ENCODE measurements around the gene FCMR.

Gene FCMR

GRCh38 chr1:206918076-206918475 lies 3.7 kb downstream of the FCMR start:
- TF ChIP-seq CTCF (IDR thresholded peaks at IDR 0.05; ENCODE audit: borderline replicate concordance, control extremely low read depth, extremely low read depth, insufficient read depth, missing control alignments): no peak
- in situ Hi-C loops (cut with MboI; ENCODE audit: low sequenced_read_pairs, unreplicated experiment): no loop called here
- no peak for DNase-seq (ENCODE audit: low spot score)

- TF ChIP-seq CTCF (IDR thresholded peaks at IDR 0.05; ENCODE audit: borderline replicate concordance, control extremely low read depth, extremely low read depth, insufficient read depth, missing control alignments): no peak
- no peak for DNase-seq (ENCODE audit: low spot score)
- in situ Hi-C loops (cut with MboI; ENCODE audit: low sequenced_read_pairs, unreplicated experiment): no loop called here
Measured at GRCh38 chr1:206916000-206916709, 5.6 kb downstream of the FCMR start.

- no peak for TF ChIP-seq CTCF (IDR thresholded peaks at IDR 0.05; ENCODE audit: borderline replicate concordance, control extremely low read depth, extremely low read depth, insufficient read depth, missing control alignments)
- DNase-seq (ENCODE audit: low spot score): no peak
- in situ Hi-C loops (cut with MboI; ENCODE audit: low sequenced_read_pairs, unreplicated experiment): no loop called here
Measured at GRCh38 chr1:206915030-206915735, 6.6 kb downstream of the FCMR start.

GRCh38 chr1:206913766-206914537 lies 7.8 kb downstream of the FCMR start:
- no peak for DNase-seq (ENCODE audit: low spot score)
- TF ChIP-seq CTCF (IDR thresholded peaks at IDR 0.05; ENCODE audit: borderline replicate concordance, control extremely low read depth, extremely low read depth, insufficient read depth, missing control alignments): no peak
- in situ Hi-C loops (cut with MboI; ENCODE audit: low sequenced_read_pairs, unreplicated experiment): loop anchor here (5.0 kb wide), 1 partner anchor 177 kb away; no protein-coding TSS in a partner anchor

GRCh38 chr1:206912445-206913095 lies 9.2 kb downstream of the FCMR start:
- TF ChIP-seq CTCF (IDR thresholded peaks at IDR 0.05; ENCODE audit: borderline replicate concordance, control extremely low read depth, extremely low read depth, insufficient read depth, missing control alignments): peak; percentile 71
- in situ Hi-C loops (cut with MboI; ENCODE audit: low sequenced_read_pairs, unreplicated experiment): loop anchor here (5.0 kb wide), 1 partner anchor 175 kb away; no protein-coding TSS in a partner anchor
- DNase-seq (ENCODE audit: low spot score): peak; percentile 74

Data from GM13976 (cell line).